ENCODE data around the gene EXOC6.

EXOC6 gene

GRCh38 chr10:92847202-92847864 is 987 bp upstream of the EXOC6 start:
- Histone ChIP-seq H3K9me3 (ENCODE audit: insufficient read depth, low read depth, low read length) (no peaks in the 10 kb centered on the region), H3K9ac (ENCODE audit: low read depth, low read length, poor library complexity, severe bottlenecking) (peak overlapping the region; percentile 86), H3K27me3 (ENCODE audit: insufficient read depth, low read length, poor library complexity, severe bottlenecking) (no peaks in the 10 kb centered on the region)

GRCh38 chr10:92848037-92848440 is 281 bp upstream of the EXOC6 start:
- peak overlapping the region; percentile 77 for H3K4me3 ChIP-seq (ENCODE audit: low read length, poor library complexity, severe bottlenecking)
- peaks cover 15% of the 10 kb centered on the region for H3K4me1 ChIP-seq (ENCODE audit: insufficient read depth, low read length, poor library complexity, severe bottlenecking)
- H3F3A ChIP-seq (ENCODE audit: low read depth) = 0 out of 2 replicates have a peak, but pooled peaks cover 10% of the 10 kb centered on the region
- no peaks in the 10 kb centered on the region for H3K36me3 ChIP-seq (ENCODE audit: insufficient read depth, low read length)
- peak overlapping the region; percentile 98 for H2AFZ ChIP-seq (ENCODE audit: low read length)
- peaks cover 3% of the 10 kb centered on the region for H4K20me1 ChIP-seq (ENCODE audit: insufficient read depth, low read length, poor library complexity, severe bottlenecking)
- H3K4me2 ChIP-seq (ENCODE audit: low read depth, low read length, poor library complexity, severe bottlenecking) = peak overlapping the region; percentile 85
- no peaks in the 10 kb centered on the region for H3K9me3 ChIP-seq (ENCODE audit: insufficient read depth, low read depth, low read length)
- no peaks in the 10 kb centered on the region for H3K9me2 ChIP-seq (replicated peaks; ENCODE audit: low read depth, low read length)
- peak overlapping the region; percentile 86 for H3K9ac ChIP-seq (ENCODE audit: low read depth, low read length, poor library complexity, severe bottlenecking)
- TF ChIP-seq CTCF (conservative IDR thresholded peaks at IDR 0.05; ENCODE audit: low read length) = no peak
- no peak for TF ChIP-seq EZH2phosphoT487 (IDR thresholded peaks at IDR 0.05; ENCODE audit: borderline replicate concordance)
- peaks cover 32% of the 10 kb centered on the region for H3K79me2 ChIP-seq (ENCODE audit: insufficient read depth, low read length)
- no peaks in the 10 kb centered on the region for H3K27me3 ChIP-seq (ENCODE audit: insufficient read depth, low read length, poor library complexity, severe bottlenecking)

More at GRCh38 chr10:92847202-92847864, 987 bp upstream of the EXOC6 start:
- H3K9me2 ChIP-seq (replicated peaks; ENCODE audit: low read depth, low read length) = no peaks in the 10 kb centered on the region
- H3K4me1 ChIP-seq (ENCODE audit: insufficient read depth, low read length, poor library complexity, severe bottlenecking) = peaks cover 15% of the 10 kb centered on the region
- peak overlapping the region; percentile 85 for H3K4me2 ChIP-seq (ENCODE audit: low read depth, low read length, poor library complexity, severe bottlenecking)
- H3F3A ChIP-seq (ENCODE audit: low read depth) = 0 out of 2 replicates have a peak, but pooled peaks cover 10% of the 10 kb centered on the region
- TF ChIP-seq EZH2phosphoT487 (IDR thresholded peaks at IDR 0.05; ENCODE audit: borderline replicate concordance) (no peak), CTCF (conservative IDR thresholded peaks at IDR 0.05; ENCODE audit: low read length) (no peak)
- peak overlapping the region; percentile 98; the same call in 1 of the 2 replicates for H2AFZ ChIP-seq (ENCODE audit: low read length)
- no peaks in the 10 kb centered on the region for H3K36me3 ChIP-seq (ENCODE audit: insufficient read depth, low read length)
- peaks cover 3% of the 10 kb centered on the region for H4K20me1 ChIP-seq (ENCODE audit: insufficient read depth, low read length, poor library complexity, severe bottlenecking)
- H3K79me2 ChIP-seq (ENCODE audit: insufficient read depth, low read length) = peaks cover 26% of the 10 kb centered on the region
- H3K4me3 ChIP-seq (ENCODE audit: low read length, poor library complexity, severe bottlenecking) = peak overlapping the region; percentile 77

- Histone ChIP-seq H3K79me2 (ENCODE audit: insufficient read depth, low read length) (peaks cover 43% of the 10 kb centered on the region), H3K4me3 (ENCODE audit: low read length, poor library complexity, severe bottlenecking) (peak overlapping the region; percentile 77), H3K9me3 (ENCODE audit: insufficient read depth, low read depth, low read length) (no peaks in the 10 kb centered on the region), H3K9me2 (replicated peaks; ENCODE audit: low read depth, low read length) (no peaks in the 10 kb centered on the region), H2AFZ (ENCODE audit: low read length) (peak overlapping the region; percentile 71), H4K20me1 (ENCODE audit: insufficient read depth, low read length, poor library complexity, severe bottlenecking) (peaks cover 3% of the 10 kb centered on the region), H3K4me2 (ENCODE audit: low read depth, low read length, poor library complexity, severe bottlenecking) (peak overlapping the region; percentile 91), H3K36me3 (ENCODE audit: insufficient read depth, low read length) (no peaks in the 10 kb centered on the region), H3K4me1 (ENCODE audit: insufficient read depth, low read length, poor library complexity, severe bottlenecking) (peaks cover 25% of the 10 kb centered on the region), H3K9ac (ENCODE audit: low read depth, low read length, poor library complexity, severe bottlenecking) (peak overlapping the region; percentile 86), H3K27me3 (ENCODE audit: insufficient read depth, low read length, poor library complexity, severe bottlenecking) (no peaks in the 10 kb centered on the region), H3F3A (ENCODE audit: low read depth) (0 out of 2 replicates have a peak, but pooled peaks cover 10% of the 10 kb centered on the region)
- TF ChIP-seq EZH2phosphoT487 (IDR thresholded peaks at IDR 0.05; ENCODE audit: borderline replicate concordance) (no peak), CTCF (conservative IDR thresholded peaks at IDR 0.05; ENCODE audit: low read length) (no peak)
Observed at GRCh38 chr10:92849234-92849525, 860 bp downstream of the EXOC6 start.

All from Loucy (cell line).